GM19238 (cell line): ENCODE results near the gene OGA.

ENCODE experiments used
- DNase-seq: peaks from one replicate; pipeline ENCODE4 v3.0.0; 2011; ENCODE audit warnings: low spot score; ENCODE audit not compliant: insufficient read length

Gene OGA

DNA sequence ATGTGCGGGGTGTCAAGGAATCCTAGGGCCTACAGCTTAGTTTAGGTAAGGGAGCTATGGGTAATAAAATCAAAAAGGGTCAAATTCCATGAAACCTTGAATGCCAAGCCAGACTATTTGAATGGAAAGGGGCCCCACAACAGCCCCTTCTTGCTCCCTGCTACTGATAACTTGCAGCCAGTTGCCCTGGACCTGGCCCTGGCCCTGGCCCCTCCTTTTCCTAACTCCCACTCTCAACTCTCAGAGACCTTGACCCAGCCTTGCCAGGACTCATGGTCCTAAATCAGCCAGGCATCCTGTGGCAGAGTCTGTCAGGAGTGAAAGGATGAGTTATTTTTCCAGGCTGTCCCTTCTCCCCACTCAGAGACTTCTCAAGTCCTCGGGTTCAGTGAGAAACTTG lies 19.5 kb upstream of the OGA start:
- no peak for DNase-seq

DNA sequence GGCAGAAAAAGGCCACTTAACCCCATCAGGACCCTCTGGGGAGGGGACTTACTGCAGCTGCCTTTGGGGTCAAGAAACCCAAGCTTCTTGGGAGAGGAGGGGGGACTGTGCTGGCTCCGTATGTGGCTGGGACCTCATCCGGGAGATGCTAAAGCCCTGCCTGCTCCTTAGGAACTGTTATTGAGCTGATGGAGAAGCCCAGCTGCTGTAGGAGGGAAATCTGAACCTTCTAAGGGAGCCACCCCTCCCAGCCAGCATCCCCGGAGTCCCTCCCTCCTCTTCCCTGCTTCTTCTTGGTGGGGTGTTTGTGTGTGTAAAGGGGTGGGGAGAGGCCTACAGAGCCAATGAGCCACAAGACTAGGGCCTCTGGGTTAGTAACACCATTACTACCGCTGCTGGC lies 17.1 kb upstream of the OGA start:
- no peak for DNase-seq

DNA sequence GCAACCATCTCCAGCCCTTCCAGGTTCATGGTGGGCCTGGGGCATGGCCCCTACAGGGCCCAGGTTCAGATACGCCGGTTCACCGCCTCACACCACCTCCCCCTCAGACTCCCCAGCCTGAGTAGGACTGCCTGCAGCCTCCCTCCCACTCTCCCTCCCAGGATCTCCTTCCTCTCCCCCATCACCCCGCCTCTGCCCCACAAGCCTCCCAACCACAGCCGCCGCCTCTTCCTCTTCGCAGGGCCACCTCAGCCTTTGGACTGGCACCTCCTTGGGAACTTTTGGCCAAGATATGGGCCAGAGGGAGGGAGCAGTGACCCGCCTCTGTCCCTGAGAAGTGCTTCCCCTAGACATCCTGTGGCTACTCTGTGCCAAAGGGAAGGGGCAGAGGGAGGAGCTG lies 16.1 kb upstream of the OGA start:
- no peak for DNase-seq

DNA sequence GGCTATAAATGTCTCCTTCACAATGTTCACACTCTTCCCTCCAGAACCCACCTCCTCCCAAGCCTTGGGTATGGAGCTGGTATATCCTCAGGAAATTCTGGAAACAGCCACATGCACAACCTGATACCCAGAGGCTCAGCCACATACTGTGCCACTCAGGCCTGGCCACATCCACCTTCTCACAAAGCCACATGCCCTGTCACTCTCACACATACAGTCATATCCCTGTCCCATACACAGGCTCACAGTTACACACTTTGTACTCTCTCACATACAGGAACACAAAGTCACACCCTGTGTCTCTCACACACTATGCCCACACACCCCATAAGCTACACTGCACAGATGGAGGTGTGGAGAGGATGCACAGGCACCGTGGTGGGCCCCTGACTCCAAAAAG lies 15.2 kb upstream of the OGA start:
- DNase-seq = no peak

- DNase-seq = no peak
These were observed 14.1 kb upstream of the OGA start for GRCh38 chr10:101832325-101832771.

DNA sequence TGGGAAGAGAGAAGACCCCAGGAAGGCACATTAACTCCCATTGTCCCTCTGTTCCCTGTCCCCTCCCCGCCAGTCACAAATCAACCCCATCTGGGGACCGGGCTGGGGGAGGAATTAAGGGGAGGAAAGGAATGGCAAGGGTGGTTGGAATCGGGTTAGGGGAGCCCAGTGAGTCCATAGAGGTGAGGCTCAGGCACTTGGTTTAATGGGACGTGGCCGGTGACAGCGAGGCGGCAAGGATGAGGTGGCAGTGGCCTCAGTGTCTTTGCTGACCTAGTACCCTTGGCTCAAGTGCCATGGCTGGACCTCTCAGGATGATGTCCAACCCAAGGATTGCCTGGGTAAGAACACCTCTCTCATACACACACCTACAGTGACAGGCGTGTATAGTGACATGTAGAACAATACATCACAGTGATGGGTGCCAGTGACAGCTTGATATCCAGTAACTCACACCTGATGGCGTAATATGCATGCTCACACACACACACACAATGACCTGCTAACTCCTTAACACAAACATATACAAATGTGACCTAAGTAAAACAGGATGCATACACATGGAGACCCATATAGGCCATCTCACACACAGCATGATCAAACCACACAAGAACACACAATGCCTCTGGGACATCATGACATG lies 13.0 kb upstream of the OGA start:
- DNase-seq = no peak

GRCh38 chr10:101830322-101831168 lies 12.3 kb upstream of the OGA start:
- DNase-seq = peak; percentile 80

DNA sequence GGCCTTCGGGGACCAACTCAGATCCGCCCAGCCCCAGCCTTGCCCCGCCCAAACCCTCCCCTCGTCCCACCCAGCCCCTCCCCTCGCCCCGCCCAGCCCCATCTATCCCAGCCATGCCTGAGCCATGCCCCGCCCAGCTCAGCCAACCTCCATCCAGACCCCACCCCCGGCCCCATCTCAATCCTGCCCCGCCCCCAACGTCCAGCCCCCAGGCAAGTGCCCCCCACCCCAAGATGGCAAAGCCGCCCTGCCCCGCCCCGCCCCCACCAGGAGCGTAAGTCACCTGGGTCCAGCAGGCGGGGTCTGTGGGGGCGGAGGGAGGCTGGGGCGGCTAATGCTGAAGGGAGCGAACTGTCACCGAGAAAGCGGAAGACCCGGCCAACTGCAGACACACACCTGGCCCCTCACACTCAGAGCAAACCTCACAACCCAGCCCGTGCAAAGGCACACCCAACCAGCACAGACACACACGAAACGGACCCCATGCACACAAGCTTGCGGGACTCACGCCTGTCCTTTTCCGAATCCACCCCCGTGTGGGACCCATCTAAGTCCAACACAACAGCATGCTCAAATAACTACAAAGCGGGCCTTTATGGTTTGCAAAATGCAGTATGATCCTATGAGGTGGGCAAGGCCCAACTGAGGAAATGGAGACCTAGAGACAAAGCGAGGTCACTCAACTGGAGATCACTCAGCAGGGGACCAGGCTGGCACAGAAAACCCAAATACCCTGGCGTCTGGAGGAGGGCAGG lies 11.5 kb upstream of the OGA start:
- DNase-seq = peak; percentile 81

DNA sequence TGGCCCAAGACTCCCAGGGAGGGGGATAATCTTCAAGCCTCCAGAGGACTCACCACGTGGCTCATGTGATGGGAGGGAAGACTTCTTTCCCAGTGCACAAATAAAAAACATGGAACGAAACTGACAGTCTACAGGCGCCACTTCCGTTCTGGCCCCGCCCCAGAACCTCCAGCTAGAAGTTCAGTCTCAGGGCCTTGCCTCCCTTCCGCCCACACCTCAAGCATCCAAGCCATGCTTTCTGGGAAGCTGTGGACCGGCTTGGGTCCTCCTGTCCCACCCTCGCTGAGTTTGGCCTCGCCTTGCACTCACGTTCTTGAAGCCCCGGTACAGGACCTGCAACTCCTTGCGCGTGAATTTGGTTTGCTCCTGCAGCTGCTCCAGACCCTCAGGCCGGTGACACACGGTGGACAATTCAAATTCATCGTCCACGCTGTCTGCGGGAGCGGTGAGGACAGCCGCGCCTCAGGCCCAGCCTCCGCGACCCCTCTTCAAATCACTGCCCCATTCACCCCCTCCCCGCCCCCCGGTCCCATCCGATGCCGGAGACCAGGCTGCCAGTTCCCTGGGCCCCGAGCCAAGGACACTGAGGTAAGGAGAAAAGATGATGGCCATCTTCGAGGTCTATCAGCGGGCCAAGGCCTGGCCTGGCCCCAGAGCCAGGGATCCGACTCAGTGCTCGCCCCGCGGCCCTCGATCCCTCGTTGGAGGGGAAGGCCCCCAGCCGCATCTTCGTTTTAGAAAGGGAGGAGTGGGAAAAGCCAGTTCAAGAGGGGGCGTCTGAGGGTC lies 10.7 kb upstream of the OGA start:
- DNase-seq = no peak

DNA sequence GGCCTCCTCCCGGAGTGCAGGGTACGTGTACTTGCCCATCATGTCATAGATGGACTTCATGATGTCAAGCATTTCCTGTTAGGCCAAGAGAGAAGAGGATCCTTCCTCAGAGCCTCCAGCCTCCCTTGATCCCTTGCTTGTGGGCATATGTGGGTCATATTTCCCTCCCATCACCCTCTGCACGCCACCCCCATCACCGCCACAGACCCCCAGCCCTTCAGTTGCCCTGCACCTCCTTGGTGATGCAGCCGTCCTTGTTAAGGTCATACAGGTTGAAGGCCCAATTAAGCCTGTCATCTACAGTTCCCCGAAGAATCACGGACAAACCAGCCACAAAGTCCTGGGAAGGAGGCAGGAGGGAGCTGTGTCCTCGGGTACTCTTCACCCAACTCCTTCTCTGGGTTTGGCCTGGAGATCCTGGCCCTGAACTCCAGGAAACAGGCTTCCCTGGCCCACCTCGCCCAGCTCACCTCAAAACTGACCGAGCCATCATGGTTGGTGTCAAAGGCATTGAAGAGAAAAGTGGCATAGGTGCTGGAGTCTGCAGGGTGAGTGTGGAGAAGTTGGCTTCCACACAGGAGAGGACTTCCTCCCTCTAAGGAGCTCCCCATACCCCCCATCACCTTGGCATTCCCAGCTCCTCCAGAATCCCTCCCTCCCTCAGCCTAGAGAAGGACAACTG lies 9.8 kb upstream of the OGA start:
- DNase-seq = no peak

- no peak for DNase-seq
These were observed 8.7 kb upstream of the OGA start for GRCh38 chr10:101826852-101827434.

DNA sequence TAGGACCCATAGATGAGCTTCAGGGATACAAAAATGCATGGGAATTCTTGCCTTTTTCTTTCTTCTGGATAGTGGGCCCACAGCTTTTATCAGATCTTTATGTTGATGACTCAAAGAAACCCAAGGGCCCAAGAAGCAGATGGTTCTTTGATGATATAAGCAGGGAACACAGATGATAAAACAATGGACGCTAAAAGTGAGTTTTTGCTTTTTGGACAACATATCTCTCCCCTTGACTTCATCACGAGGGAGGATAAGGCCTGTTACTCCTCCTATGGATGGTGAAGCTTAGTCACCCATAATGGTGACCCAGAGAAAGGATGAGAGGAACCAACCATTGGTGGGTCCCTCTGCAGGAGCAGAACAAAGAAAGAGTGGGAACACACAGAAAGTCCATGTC lies 6.5 kb upstream of the OGA start:
- no peak for DNase-seq

GRCh38 chr10:101818872-101819633 lies 809 bp upstream of the OGA start:
- DNase-seq = no peak

- no peak for DNase-seq
These were observed 716 bp downstream of the OGA start for GRCh38 chr10:101817337-101818118.

GRCh38 chr10:101816913-101817336 lies 1.3 kb downstream of the OGA start:
- no peak for DNase-seq

- no peak for DNase-seq
These were observed 1.9 kb downstream of the OGA start for GRCh38 chr10:101816376-101816775.

GRCh38 chr10:101814466-101815071 lies 3.7 kb downstream of the OGA start:
- no peak for DNase-seq

GRCh38 chr10:101812606-101813005 lies 5.6 kb downstream of the OGA start:
- DNase-seq = no peak
